Gastroesophageal sphincter (tissue), 4 donors: ENCODE measurements around the gene MAP3K20. TPM values are rescaled to one million over a fixed set of nuclear protein-coding genes. Genes with fewer than 3 reads are reported as not detected.
"Not testable (repeated sequence)": the region's sequence is repeated elsewhere in the genome, so short reads cannot be mapped to it uniquely, and the experiment has no call there.

Experiments
- ATAC-seq: fragments of 150-250 bp; one replicate; pipeline ENCODE4 v1.9.1; 2016; ENCODE audit warnings: mild to moderate bottlenecking, moderate library complexity
- H3K27ac ChIP-seq, 4 donors: fragments of 200-600 bp; sonication (generic) in 3 of 4; 1 replicate in 3 of 4; 2 replicates in 1 of 4; pipeline ENCODE4 v1.5.1; 2016 to 2019
- H3K27me3 ChIP-seq: fragments of 200-600 bp; sonication (generic); one replicate; pipeline ENCODE4 v1.5.1; 2019
- H3K36me3 ChIP-seq, 2 donors: fragments of 200-600 bp; sonication (generic); one replicate each; pipeline ENCODE4 v1.5.1; 2019; ENCODE audit warnings: control low read depth in 1 of 2
- H3K4me1 ChIP-seq, 3 donors: fragments of 200-600 bp; sonication (generic); 1 replicate in 2 of 3; 2 replicates in 1 of 3; pipeline ENCODE4 v1.5.1; 2016 to 2019; ENCODE audit warnings: control low read depth in 2 of 3
- H3K4me3 ChIP-seq, 2 donors: fragments of 200-600 bp; sonication (generic); one replicate each; pipeline ENCODE4 v1.5.1; 2019; ENCODE audit warnings: mild to moderate bottlenecking in 1 of 2, moderate library complexity in 1 of 2
- H3K9me3 ChIP-seq, 3 donors: fragments of 200-600 bp; sonication (generic); one replicate each; pipeline ENCODE4 v1.5.1; 2017 to 2019; ENCODE audit warnings: control low read depth in 2 of 3
- EP300 ChIP-seq: sonication (generic); formaldehyde crosslinking; IDR thresholded peaks from one replicate; pipeline ENCODE4 v1.6.1; 2017; ENCODE audit warnings: antibody characterized with exemption, mild to moderate bottlenecking
- POLR2A ChIP-seq, 2 donors: fragments of 450-650 bp; IDR thresholded peaks; one replicate each; pipeline ENCODE4 v1.6.1; 2017; ENCODE audit warnings: antibody characterized with exemption in 2 of 2, mild to moderate bottlenecking in 2 of 2, moderate library complexity in 1 of 2
- POLR2AphosphoS5 ChIP-seq: sonication (generic); formaldehyde crosslinking; IDR thresholded peaks from one replicate; pipeline ENCODE4 v1.6.1; 2017; ENCODE audit warnings: antibody characterized with exemption
- WGBS, 2 donors: methylation state at CpG; one replicate each; pipeline ENCODE4 v1.1.5; 2018; ENCODE audit warnings: low coverage in 1 of 2; 5-methylcytosine and 5-hydroxymethylcytosine counted together
- total RNA-seq, 4 donors: library from RNA; depleted of rRNA; stranded (reverse); fragments of >200 nt; gene quantifications; one replicate each; pipeline ENCODE4 v1.1.0, GENCODE V29; 2016
- TF ChIP-seq, protein P1 (sequence below), 4 experiments: fragments of 200-600 bp in 2 of 4; fragments of 450-650 bp in 2 of 4; sonication (generic) in 1 of 4; IDR thresholded peaks; one replicate each; pipeline ENCODE4 v1.5.1; 2017 to 2019; ENCODE audit warnings: antibody characterized with exemption in 4 of 4, mild to moderate bottlenecking in 2 of 4, moderate library complexity in 2 of 4

MAP3K20 gene
- total RNA-seq, 4 donors from 2014 or later = 318 to 496 (median 327) TPM

DNA sequence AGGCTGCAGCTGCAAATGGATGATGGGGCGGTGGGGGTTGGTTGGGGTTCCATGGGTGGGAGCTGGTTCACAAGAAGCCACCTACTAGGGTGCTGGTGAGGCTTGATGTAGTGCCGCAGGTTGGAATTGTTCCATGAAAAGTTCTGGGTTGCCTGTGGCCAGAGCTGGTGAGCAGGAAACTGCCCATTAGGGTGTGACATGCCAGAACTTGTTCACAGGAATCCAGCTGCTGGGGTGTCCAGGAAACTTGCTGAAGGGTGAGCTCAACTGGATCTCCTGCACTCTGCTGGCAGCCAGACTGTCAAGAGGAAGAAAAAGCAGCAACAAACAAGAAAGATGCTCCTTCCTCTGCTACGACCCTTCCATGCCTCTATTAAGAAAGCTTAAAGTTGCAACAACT lies 48.8 kb downstream of the MAP3K20 start:
- Histone ChIP-seq H3K27ac (peak overlapping the region in 2 of 4 donors; percentile 19 to 67), H3K36me3 (no peaks in the 10 kb centered on the region), H3K4me1 (peaks cover 3 to 56% (median 11%) of the 10 kb centered on the region in 3 donors), H3K4me3 (no peak overlapping the region), H3K9me3 (no peaks in the 10 kb centered on the region), H3K27me3 (no peaks in the 10 kb centered on the region)
- 67 to 71% methylated on average over 2 to 3 of the region's 3 CpGs for WGBS, 2 donors
- no peak for ATAC-seq
- TF ChIP-seq EP300 (no peak), POLR2AphosphoS5 (peak; percentile 6), POLR2A (IDR thresholded peaks at IDR 0.05) (no peak)
- TF ChIP-seq, protein P1, sequence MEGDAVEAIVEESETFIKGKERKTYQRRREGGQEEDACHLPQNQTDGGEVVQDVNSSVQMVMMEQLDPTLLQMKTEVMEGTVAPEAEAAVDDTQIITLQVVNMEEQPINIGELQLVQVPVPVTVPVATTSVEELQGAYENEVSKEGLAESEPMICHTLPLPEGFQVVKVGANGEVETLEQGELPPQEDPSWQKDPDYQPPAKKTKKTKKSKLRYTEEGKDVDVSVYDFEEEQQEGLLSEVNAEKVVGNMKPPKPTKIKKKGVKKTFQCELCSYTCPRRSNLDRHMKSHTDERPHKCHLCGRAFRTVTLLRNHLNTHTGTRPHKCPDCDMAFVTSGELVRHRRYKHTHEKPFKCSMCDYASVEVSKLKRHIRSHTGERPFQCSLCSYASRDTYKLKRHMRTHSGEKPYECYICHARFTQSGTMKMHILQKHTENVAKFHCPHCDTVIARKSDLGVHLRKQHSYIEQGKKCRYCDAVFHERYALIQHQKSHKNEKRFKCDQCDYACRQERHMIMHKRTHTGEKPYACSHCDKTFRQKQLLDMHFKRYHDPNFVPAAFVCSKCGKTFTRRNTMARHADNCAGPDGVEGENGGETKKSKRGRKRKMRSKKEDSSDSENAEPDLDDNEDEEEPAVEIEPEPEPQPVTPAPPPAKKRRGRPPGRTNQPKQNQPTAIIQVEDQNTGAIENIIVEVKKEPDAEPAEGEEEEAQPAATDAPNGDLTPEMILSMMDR (IDR thresholded peaks at IDR 0.05) = no peak

DNA sequence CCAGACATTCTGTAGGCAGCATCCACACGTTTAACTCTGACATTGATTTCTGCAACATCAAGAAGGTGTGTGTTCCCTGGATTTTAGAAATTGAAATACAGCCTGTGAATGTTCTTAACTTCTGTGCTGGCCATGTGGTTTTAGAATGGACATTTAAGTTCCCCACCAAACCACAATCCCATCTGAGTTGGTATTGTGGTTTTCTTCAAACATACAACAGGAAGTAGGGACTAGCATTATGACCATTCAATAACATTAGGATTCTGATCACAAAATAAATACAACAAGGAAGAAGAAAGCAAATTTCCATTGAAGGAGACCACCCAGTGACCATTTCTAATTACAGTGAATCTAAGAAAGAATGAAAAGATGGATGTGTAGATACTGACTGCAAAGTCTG lies 51.2 kb downstream of the MAP3K20 start:
- Histone ChIP-seq H3K36me3 (no peaks in the 10 kb centered on the region), H3K4me3 (no peak overlapping the region), H3K4me1 (peaks cover 3 to 57% (median 4%) of the 10 kb centered on the region in 3 donors), H3K27ac (no peak overlapping the region), H3K9me3 (no peaks in the 10 kb centered on the region), H3K27me3 (no peaks in the 10 kb centered on the region)
- ATAC-seq = no peak
- TF ChIP-seq POLR2A (IDR thresholded peaks at IDR 0.05) = no peak
- TF ChIP-seq, protein P1 (IDR thresholded peaks at IDR 0.05) = no peak
- no peak for TF ChIP-seq EP300
- no peak for TF ChIP-seq POLR2AphosphoS5
- 62 to 71% methylated on average over 1 of the region's 1 CpG for WGBS, 2 donors

DNA sequence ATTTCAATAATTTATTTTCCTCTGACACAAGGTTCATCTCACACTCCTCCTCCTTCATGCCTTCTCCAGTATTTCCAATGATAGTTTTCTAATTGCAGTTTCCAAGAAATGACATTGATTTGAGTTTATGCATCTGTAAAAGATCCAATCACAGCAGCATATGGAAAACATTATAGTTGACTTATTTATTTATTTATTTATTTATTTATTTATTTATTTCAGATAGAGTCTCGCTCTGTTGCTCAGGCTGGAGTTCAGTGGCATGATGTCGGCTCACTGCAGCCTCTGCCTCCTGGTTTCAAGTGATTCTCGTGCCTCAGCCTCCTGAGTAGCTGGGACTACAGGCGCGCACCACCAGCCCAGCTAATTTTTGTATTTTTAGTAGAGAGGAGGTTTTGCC lies 52.5 kb downstream of the MAP3K20 start:
- H3K4me1 ChIP-seq = peaks cover 4 to 59% (median 8%) of the 10 kb centered on the region in 3 donors
- WGBS, 2 donors = 100% methylated on average over 2 to 5 of the region's 5 CpGs
- not testable (repeated sequence) for ATAC-seq

DNA sequence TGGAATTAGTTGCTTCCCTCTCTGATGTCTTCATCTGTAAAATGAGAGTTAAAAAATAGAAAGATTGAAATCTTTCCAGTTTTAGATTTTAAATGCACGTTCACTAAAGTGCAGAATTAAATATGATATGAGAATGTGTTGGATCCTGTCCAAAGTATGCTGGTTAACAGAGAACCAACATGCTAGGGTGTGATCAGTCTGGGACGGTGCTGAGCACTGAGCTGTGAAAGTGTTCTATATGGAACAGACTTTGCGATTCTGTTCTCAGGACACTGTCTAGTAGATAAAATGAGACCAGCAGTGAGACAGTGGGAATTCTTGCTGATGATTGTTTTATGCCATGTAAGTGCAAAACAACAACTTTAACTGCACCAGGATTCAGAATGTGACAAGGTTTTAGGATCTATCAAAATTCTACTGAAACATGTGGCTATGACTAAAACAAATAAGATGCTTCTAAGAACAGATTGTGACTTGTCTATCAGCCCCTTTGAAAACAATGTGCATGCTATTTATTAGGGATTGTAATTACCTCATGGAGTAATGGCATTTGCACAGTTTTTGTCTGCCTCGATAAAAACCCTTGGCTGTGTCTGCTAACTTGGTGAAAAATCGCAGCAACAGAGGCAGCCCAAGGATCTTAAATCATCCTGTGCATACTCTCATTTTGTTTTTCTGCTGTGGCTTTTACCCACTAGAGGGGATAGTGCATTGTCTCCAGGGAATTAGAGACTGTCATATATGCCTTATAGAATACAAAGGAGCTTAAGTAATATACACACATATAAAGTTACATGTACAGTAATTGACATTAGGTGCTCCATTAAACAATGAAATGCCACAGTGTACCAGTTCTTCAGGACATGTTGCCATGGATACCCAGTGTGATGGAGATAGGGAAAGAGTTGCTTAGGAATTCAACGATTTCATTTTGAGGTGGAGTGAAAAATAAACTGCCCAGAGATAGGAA lies 55.1 kb downstream of the MAP3K20 start:
- no peak for ATAC-seq
- WGBS, 2 donors = 16 to 27% methylated on average over 6 of the region's 6 CpGs
- H3K4me1 ChIP-seq = peaks cover 3 to 53% (median 12%) of the 10 kb centered on the region in 3 donors

More for the DNA sequence above, 52.5 kb downstream of the MAP3K20 start:
- H3K4me3 ChIP-seq, H3K27ac ChIP-seq, H3K36me3 ChIP-seq, H3K27me3 ChIP-seq, H3K9me3 ChIP-seq: not testable (repeated sequence)

DNA sequence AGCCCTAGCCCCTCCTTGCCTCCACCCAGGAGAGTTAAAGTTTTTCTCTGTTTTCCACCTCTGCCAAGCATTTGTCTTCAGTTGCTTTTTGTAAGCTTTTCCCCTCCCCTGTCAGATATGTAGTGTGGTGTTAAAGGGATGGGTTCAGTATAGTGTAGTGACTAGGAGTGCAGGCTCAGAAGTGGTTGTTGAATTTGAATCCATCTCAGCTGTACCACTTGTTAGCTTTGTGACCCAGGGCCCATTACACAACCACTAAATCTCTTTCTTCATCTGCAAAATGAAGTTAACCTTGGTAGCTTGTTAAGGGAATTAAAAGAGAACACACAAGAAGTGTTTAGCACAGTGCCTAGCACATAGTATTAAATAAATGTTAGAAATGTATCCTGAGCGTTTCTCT lies 56.9 kb downstream of the MAP3K20 start:
- peaks cover 3 to 71% (median 28%) of the 10 kb centered on the region in 3 donors for H3K4me1 ChIP-seq
- no peak for ATAC-seq
- H3K36me3 ChIP-seq = no peaks in the 10 kb centered on the region
- H3K27ac ChIP-seq = peak overlapping the region in 1 of 4 donors; percentile 26
- H3K9me3 ChIP-seq = no peaks in the 10 kb centered on the region
- no peak overlapping the region for H3K4me3 ChIP-seq
- WGBS, 2 donors = 31 to 45% methylated on average over 1 of the region's 1 CpG
- H3K27me3 ChIP-seq = no peaks in the 10 kb centered on the region
- no peak for TF ChIP-seq EP300
- TF ChIP-seq POLR2A (IDR thresholded peaks at IDR 0.05) = no peak
- TF ChIP-seq POLR2AphosphoS5 = no peak
- TF ChIP-seq, protein P1 (IDR thresholded peaks at IDR 0.05) = no peak

More for the DNA sequence above, 55.1 kb downstream of the MAP3K20 start:
- Histone ChIP-seq H3K36me3 (no peaks in the 10 kb centered on the region), H3K4me3 (no peak overlapping the region), H3K9me3 (no peaks in the 10 kb centered on the region), H3K27ac (no peak overlapping the region), H3K27me3 (no peaks in the 10 kb centered on the region)
- no peak for TF ChIP-seq POLR2AphosphoS5
- TF ChIP-seq EP300 = no peak
- TF ChIP-seq, protein P1 (IDR thresholded peaks at IDR 0.05) = no peak
